GM18861 (cell line): ENCODE data around the gene MCOLN2.
"Not testable (repeated sequence)": the region's sequence is repeated elsewhere in the genome, so short reads cannot be mapped to it uniquely, and the experiment has no call there.

Source experiments
- ATAC-seq: cut with Tn5 transposase; IDR thresholded peaks from one replicate; pipeline ENCODE4 v1.9.1; 2021; ENCODE audit not compliant: unreplicated experiment

MCOLN2 gene

DNA sequence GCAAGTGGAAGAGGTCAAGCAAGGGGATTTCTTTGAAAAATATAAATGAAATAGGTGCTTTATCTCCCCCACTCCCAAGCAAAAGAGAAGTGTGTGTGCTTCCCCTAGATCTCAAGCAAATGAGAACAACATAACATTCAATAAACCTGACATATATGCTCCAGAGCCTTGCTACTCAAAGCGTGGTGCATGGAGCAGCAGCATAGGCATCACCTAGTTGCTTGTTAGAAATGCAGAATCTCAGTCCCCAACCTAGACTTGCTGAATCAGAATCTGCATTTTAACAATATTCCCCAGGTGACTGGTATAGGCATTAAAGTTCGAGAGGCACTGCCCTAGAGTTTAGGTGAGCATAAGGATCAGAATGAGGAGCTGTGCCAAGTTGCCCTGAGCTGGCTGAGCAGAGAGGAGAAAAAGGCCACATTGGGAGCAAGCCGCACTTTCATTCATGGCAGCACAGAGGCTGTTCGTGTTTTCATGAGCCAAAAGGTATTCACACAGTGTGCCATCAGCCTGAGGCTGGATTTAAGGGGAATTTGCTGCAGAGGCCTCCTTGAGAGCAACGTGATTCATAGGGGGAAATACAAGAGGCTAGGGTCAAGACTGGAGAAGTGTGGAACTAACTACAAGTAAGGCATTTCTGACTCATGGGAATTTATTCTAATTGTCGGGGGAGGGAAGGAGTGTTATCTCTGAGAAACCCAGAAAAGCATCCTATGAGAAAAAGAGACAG is 89.7 kb downstream of the MCOLN2 start:
- ATAC-seq, result no peak

DNA sequence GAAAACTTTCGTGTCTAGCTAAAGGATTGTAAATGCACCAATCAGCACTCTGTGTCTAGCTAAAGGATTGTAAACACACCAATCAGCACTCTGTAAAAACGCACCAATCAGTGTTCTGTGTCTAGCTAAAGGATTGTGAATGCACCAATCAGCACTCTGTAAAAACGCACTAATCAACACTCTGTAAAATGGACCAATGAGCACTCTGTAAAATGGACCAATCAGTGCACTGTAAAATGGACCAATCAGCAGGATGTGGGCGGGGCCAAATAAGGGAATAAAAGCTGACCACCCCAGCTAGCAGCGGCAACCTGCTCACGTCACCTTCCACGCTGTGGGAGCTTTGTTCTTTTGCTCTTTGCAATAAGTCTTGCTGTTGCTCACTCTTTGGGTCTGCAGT is 94.2 kb downstream of the MCOLN2 start:
- not testable (repeated sequence) for ATAC-seq

DNA sequence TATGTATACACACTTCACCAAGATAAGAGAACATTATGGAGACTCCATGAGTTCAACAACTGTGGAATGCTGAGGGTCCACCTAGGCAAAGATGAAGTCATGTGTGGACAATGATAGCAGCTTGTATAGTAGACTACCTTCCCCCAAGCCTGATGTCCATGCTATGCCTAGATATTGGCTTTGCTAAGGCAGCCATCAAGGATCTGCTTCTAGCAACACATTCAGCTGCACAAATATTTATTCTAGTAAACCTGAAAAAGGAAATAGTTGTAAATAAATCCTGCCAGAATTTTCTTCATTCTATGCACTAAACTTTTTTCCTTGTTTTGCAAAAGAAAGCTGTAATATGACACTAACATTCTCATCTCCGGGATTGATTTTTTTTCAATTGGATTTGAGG is 96.9 kb downstream of the MCOLN2 start:
- ATAC-seq, result no peak

DNA sequence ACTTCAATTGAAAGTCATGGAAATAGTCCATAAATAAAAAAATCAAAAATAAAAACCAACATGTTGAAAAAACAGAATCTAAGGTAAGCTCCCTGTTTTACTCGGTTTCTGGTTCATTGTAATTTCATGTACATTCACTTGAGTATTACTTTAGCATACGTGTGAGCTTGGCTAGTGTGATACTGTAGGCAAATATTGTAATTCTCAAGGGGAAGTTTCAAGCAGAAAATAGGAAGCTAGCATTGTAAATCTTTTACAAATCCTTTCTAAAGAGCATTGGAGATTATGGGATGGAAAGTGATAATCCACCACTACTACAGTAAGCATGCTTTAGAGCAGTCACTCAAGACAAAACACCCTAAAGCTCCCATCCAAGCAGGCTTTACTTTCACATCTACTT is 100.6 kb downstream of the MCOLN2 start:
- ATAC-seq, result peak; percentile 64

DNA sequence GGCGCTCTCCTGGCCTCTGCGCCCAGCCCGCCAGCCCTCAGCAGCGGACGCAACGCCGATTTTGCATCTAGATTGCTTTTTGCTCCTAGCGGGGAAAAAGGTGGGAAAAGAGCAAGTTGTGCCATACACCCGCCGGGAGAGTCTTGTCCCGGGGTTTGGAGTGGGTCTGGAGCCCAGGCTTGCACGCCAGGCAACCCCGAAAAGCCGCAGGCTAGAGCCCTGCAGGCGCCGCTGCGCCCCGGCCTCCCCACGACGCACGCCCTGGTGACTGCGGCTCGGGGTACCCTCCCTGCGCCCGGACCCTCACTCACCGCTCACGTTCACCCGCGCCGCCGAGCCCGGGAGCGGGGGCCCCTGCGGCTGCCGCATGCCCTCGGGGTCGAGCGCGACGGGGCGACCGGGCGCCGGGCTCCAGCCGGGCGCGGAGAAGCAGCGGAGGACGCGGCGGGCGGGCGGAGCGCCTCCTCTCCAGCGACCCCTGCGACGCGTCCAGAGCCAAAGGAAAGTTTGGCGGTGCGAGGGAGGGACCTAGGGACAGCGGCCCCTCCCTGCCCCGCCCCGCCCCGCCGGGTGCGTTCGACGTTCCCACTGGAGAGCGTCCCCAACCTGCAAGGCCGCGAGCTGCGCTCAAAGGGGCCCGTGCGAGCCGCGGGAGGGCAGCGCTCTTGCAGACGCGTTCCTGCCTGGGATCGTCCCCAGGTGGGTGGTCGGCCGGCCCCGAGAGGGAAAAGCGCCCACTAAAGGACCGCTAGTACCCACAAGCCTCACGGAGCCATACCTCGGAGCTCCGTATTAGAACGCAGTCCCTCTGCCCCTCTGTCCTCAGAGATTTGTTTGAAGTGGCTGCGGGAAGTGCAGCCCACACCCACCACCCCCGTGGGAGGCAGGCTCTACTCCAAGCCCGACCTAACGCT is 104.0 kb downstream of the MCOLN2 start, which contains the start of gene LPAR3:
LPAR3 (minus strand) TSS at position 502 of the 914 bp plus-strand sequence. CDS start 27,086 bp downstream, outside the sequence.
- no peak for ATAC-seq

DNA sequence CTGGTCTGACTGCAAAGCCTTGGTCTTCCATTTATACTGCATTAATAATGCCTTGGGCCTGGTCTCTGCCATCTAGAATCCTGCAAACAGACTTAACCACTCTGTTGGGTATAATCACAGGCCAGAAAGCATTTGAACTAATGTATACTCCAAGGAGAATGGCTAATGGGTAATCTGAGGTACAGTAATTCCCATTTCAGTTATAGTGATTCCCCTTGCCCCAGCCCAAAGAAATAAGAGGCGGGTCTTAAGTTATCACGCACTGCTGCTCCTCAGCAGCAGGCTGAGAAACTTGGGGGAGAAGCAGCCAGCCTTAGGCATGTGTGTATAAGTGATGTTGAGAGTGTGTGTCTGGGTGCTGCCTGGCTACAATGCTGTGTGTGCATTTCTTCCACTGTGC is 106.3 kb downstream of the MCOLN2 start:
- no peak for ATAC-seq

DNA sequence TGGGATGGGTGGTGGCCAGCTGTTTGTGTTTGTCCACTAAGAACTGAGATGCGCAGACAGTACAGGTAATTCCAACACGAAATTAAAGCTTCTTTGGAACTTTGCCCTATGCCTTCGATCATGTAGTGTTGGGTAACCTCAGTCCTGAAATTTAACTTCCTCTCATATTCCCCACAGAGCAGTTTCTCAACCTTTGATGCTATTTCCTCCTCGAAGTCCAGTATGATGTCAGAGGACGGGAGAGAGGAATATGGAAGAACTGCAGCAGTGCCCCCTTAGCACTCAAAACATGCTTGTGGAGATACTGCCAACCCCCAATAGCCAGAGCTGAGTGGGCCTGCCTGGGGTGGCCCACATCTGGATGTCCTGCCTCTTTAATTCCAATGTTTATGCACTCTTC is 107.5 kb downstream of the MCOLN2 start:
- ATAC-seq, result no peak

DNA sequence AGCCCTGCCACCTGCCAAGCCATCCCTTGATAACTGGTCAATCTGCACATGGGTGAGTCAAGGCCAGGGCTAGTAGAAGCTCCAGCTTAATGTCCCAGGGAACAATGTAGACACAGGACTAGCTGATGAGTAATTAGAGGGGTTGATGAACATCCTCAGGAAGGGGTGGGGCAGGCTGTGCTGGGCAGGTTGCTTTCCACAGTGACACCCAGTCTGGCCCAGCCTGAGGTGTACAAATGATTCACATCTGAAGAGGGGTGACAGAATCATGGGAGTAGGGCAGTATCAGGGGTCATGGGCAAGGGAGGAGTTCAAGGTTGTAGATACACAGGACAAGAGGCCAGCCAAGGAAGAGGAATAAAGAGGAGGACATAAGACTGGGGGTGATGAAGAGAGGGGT is 108.2 kb downstream of the MCOLN2 start:
- ATAC-seq, result no peak

DNA sequence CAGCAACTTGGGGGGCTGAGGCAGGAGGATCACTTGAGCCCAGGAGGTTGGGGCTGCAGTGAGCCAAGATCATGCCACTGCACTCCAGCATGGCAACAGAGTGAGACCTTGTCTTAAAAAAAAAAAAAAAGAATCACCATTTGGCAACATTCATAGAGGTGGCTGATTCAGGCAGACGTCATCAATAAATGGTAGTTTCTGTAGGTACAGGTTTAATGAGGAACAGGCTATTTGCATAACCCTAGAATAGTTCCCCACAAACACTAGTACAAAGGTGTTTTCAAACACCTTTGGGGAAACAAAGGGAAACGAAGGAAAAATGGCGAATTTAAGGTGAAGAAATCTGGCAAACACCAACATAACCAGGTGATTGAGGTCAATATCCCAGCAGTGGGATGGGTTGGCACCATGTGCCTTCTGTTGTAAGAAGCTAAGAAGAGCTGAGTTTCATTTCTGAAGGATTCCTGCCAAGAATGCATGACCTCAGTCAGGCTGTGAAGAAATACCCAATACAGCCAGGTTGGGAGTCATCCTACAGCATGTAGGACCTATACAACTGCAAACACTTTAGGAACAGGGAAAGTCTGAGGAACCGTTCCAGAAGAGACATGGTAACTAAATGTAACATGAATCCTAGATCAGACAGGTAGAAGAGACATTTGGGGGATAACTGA is 109.5 kb downstream of the MCOLN2 start:
- no peak for ATAC-seq

DNA sequence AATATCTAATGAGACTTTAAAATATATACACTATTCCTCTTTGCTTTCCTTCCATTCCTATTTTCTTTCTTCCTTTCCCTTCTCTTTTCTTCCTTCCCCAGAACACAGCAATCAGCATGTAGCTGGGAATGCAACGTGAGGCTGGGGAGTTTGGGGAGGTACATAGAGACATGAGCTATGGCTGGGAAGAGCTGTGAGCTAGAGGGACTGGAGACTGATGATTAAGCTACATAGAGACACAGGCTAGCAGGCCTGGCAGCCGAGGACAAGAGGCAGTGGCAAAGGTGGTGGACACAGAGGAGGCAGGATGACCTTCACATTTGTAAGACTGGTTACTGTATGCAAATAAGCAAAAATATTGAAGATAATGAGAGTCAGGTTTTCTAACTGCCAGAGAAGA is 111.4 kb downstream of the MCOLN2 start:
- ATAC-seq, result no peak

DNA sequence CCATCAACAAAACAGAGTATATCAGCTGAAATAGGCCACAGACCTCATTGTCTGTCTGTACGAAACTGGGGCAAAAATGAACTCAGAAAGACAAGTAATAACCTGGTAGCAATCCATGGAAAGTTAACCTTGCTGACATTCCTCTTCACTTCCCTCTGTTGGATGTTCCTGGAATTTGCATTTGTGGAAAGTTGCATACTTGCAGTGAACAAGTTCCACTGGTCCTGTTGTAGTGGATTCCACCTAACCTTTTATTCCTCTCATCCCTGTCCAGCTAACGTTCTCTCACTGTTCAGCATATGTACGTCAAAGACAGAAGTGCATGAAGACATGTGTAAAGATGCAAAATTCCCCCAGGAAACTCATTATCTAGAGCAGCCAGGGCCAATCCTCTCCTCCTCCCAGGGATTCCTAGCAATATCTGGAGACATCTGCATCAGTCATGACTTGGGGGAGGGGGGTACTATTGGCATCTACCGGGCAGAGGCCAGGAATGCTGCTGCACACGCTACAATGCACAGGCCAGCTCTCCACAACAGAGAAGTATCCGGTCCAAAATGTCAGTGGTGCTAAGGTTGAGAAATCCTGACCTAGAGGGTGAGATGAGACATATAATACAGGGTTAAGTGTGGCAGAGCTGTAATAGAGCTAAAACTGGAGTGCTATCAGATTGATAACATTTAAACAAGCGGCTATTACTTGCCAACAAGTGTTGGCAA is 112.1 kb downstream of the MCOLN2 start:
- no peak for ATAC-seq

DNA sequence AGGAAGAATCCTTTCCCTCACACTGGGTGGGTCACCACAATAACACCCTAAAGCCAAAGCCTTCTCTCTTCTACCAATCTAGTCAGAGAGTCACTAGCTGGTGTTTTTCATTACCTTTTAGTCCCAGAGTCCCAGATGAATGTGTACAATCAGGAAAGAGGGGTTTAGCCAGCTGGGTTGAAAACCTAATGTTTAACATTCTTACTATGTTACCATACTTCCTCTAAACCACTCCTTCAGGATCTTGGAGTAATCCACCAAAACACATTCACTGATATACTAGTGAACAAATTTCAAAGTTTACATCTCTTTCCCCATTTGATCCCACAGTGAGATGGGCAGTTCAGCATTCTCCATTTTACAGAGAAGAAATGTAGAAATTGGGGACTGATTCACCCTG is 113.6 kb downstream of the MCOLN2 start:
- ATAC-seq, result no peak

DNA sequence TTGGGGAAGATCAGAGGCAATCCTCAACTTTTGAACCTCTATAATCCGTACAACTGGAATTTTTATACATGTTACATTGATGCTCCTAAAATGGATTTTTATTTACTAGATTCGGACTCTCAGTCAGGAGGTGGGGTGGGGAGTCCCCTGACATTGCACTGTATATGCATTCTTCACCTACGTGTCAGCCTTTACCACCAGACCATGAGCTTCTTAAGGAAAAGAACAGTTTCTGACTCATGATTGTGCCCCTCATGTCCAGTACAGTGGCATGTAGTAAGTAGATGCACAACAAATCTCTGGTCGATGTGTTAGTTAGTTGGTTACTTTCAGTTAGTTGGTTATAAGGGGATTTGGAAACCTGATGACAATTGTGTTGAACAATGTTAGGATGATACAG is 119.3 kb downstream of the MCOLN2 start:
- ATAC-seq, result no peak

DNA sequence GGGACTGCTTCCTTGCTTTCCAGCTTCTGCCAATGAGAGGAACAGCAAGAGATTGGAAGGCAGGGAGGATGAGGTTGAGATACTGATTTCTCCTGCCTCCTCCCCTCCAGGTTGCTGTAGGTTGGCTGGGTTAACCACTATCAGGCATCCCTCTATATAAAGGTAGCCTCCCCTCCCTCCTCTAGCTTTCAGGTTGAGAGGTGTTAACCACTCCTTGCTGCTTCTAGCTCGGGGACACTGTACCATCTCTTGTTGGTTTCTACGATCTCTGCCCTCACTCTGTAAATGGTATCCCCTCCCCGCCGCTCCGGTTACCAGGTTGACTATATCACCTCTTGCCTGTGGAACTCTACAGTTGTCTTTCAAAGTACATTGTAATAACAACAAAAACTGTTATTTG is 120.6 kb downstream of the MCOLN2 start:
- no peak for ATAC-seq
